ENCODE measurements around the gene PHF13. TPM values are rescaled to one million over a fixed set of nuclear protein-coding genes. Genes with fewer than 3 reads are reported as not detected.
A peak's percentile ranks its signal among the peaks of the same experiment; 100 is the strongest.

The PHF13 gene
- total and polyA plus RNA-seq, 2 experiments from 2014 or later = 11.6 to 21.3 TPM

GRCh38 chr1:6612641-6613360 lies 730 bp upstream of the PHF13 start:
- H3K4me3 ChIP-seq = peak overlapping the region; percentile 91
- no peaks in the 10 kb centered on the region for H3K27me3 ChIP-seq (replicated peaks; ENCODE audit: insufficient read depth)
- H3K36me3 ChIP-seq (ENCODE audit: low read depth) = no peaks in the 10 kb centered on the region
- no peaks in the 10 kb centered on the region for H3K9me3 ChIP-seq (ENCODE audit: low read depth)
- peak overlapping the region; percentile 87 for H3K4me2 ChIP-seq (ENCODE audit: unreplicated experiment)
- H4K20me1 ChIP-seq (ENCODE audit: insufficient read depth) = no peaks in the 10 kb centered on the region
- H3K27ac ChIP-seq = peak overlapping the region; percentile 89
- 1% methylated on average over 42 to 67 of the region's 67 CpGs for WGBS, 2 experiments (ENCODE audit: low coverage in 1 of 2, low lambda C conversion rate in 2 of 2, missing lambda C conversion rate in 2 of 2)
- peaks cover 13% of the 10 kb centered on the region; the same call in 1 of the 2 replicates for H3K4me1 ChIP-seq (ENCODE audit: insufficient read depth)
- peaks cover 69% of the 10 kb centered on the region for H3K79me2 ChIP-seq (ENCODE audit: insufficient read depth)
- H3F3A ChIP-seq (ENCODE audit: insufficient read depth) = peaks cover 12% of the 10 kb centered on the region; the same call in 1 of the 2 replicates
- H3K9me2 ChIP-seq (ENCODE audit: insufficient read depth) = no peaks in the 10 kb centered on the region
- DNase-seq = peak; percentile 83
- H3K9ac ChIP-seq = peak overlapping the region; percentile 86
- H2AFZ ChIP-seq = peak overlapping the region; percentile 82
- TF ChIP-seq EZH2phosphoT487 (IDR thresholded peaks at IDR 0.05; ENCODE audit: insufficient read depth, low read depth) = no peak
- no peak for TF ChIP-seq EZH2 (IDR thresholded peaks at IDR 0.05; ENCODE audit: insufficient read depth, poor library complexity, severe bottlenecking)
- in situ Hi-C loops (cut with MboI) = no loop called here

- Histone ChIP-seq H3K27me3 (replicated peaks; ENCODE audit: insufficient read depth) (no peaks in the 10 kb centered on the region), H4K20me1 (ENCODE audit: insufficient read depth) (no peaks in the 10 kb centered on the region), H3K4me2 (ENCODE audit: unreplicated experiment) (peak overlapping the region; percentile 37), H3K4me3 (peak overlapping the region; percentile 87), H3K4me1 (ENCODE audit: insufficient read depth) (peaks cover 13% of the 10 kb centered on the region; the same call in 1 of the 2 replicates), H3K9me2 (ENCODE audit: insufficient read depth) (no peaks in the 10 kb centered on the region), H3F3A (ENCODE audit: insufficient read depth) (peaks cover 12% of the 10 kb centered on the region; the same call in 1 of the 2 replicates), H3K9ac (peak overlapping the region; percentile 81), H3K79me2 (ENCODE audit: insufficient read depth) (peaks cover 79% of the 10 kb centered on the region), H2AFZ (peak overlapping the region; percentile 64; the same call in 1 of the 2 replicates), H3K27ac (peak overlapping the region; percentile 44), H3K9me3 (ENCODE audit: low read depth) (no peaks in the 10 kb centered on the region), H3K36me3 (ENCODE audit: low read depth) (no peaks in the 10 kb centered on the region)
- peak; percentile 61 for DNase-seq
- 0 to 2% methylated on average over 1 to 100 of the region's 117 CpGs for WGBS, 2 experiments (ENCODE audit: low coverage in 1 of 2, low lambda C conversion rate in 2 of 2, missing lambda C conversion rate in 2 of 2)
- TF ChIP-seq EZH2 (IDR thresholded peaks at IDR 0.05; ENCODE audit: insufficient read depth, poor library complexity, severe bottlenecking) (no peak), EZH2phosphoT487 (IDR thresholded peaks at IDR 0.05; ENCODE audit: insufficient read depth, low read depth) (no peak)
- in situ Hi-C loops (cut with MboI) = no loop called here
Measured at GRCh38 chr1:6614019-6614928, 743 bp downstream of the PHF13 start.

- Histone ChIP-seq H3F3A (ENCODE audit: insufficient read depth) (peaks cover 12% of the 10 kb centered on the region; the same call in 1 of the 2 replicates), H3K27me3 (replicated peaks; ENCODE audit: insufficient read depth) (no peaks in the 10 kb centered on the region), H4K20me1 (ENCODE audit: insufficient read depth) (no peaks in the 10 kb centered on the region), H3K79me2 (ENCODE audit: insufficient read depth) (peaks cover 79% of the 10 kb centered on the region), H3K4me2 (ENCODE audit: unreplicated experiment) (peak overlapping the region; percentile 99), H3K9me3 (ENCODE audit: low read depth) (no peaks in the 10 kb centered on the region), H3K27ac (peak overlapping the region; percentile 33), H3K4me3 (peak overlapping the region; percentile 87), H3K9me2 (ENCODE audit: insufficient read depth) (no peaks in the 10 kb centered on the region), H3K36me3 (ENCODE audit: low read depth) (peaks cover 3% of the 10 kb centered on the region), H3K4me1 (ENCODE audit: insufficient read depth) (peaks cover 13% of the 10 kb centered on the region; the same call in 1 of the 2 replicates), H2AFZ (peak overlapping the region; percentile 52), H3K9ac (peak overlapping the region; percentile 81)
- DNase-seq = peak; percentile 49
- 1 to 3% methylated on average over 30 to 57 of the region's 82 CpGs for WGBS, 2 experiments (ENCODE audit: low coverage in 1 of 2, low lambda C conversion rate in 2 of 2, missing lambda C conversion rate in 2 of 2)
- in situ Hi-C loops (cut with MboI) = no loop called here
- TF ChIP-seq EZH2phosphoT487 (IDR thresholded peaks at IDR 0.05; ENCODE audit: insufficient read depth, low read depth) = no peak
- no peak for TF ChIP-seq EZH2 (IDR thresholded peaks at IDR 0.05; ENCODE audit: insufficient read depth, poor library complexity, severe bottlenecking)
Measured at GRCh38 chr1:6614929-6615785, 1.6 kb downstream of the PHF13 start.
